ENCODE measurements around the gene ISL1. TPM values are rescaled to one million over a fixed set of nuclear protein-coding genes. Genes with fewer than 3 reads are reported as not detected.

The ISL1 gene
- total RNA-seq = not detected
- polyA plus RNA-seq = not detected
- not detected for total RNA-seq

GRCh38 chr5:51383131-51384121 lies at the start of gene ISL1:
Gene ISL1 (plus strand): TSS chr5:51383448. CDS start chr5:51383672, 224 bp downstream.
- CTCF ChIA-PET = no interaction called here
- no peak within 1 kb of the TSS for H3K4me3 ChIP-seq (ENCODE audit: low read length)
- intact Hi-C loops (cut with micrococcal nuclease) = loop anchor here in 1 of 2 donors (2.0 kb wide), 2 partner anchors 417 to 1273 kb away; no protein-coding TSS in a partner anchor

GRCh38 chr5:51336878-51337277 lies 46.4 kb upstream of the ISL1 start:
- CTCF ChIA-PET = no interaction called here
- DNase-seq = no peak
- no peaks in the 10 kb centered on the region for H3K36me3 Mint-ChIP-seq
- ATAC-seq = no peak
- no peak overlapping the region for H3K4me3 ChIP-seq (ENCODE audit: low read length)
- H3K27me3 Mint-ChIP-seq = no peaks in the 10 kb centered on the region
- H3K4me1 ChIP-seq (ENCODE audit: control insufficient read depth in 2 of 2, insufficient read depth in 2 of 2, low read length in 2 of 2) = no peaks in the 10 kb centered on the region
- no peaks in the 10 kb centered on the region for H3K9me3 ChIP-seq (ENCODE audit: control insufficient read depth in 2 of 3, low read length in 3 of 3)
- H3K27me3 ChIP-seq (ENCODE audit: control insufficient read depth in 2 of 2, insufficient read depth in 2 of 2, low read length in 2 of 2) = no peaks in the 10 kb centered on the region
- intact Hi-C loops (cut with micrococcal nuclease) = no loop called here
- no peak overlapping the region for H3K27ac Mint-ChIP-seq
- H3K27ac ChIP-seq (ENCODE audit: low read depth, low read length) = no peak overlapping the region
- POLR2A ChIA-PET = no interaction called here
- peaks cover 0 to 14% (median 4%) of the 10 kb centered on the region in 11 donors for H3K9me3 Mint-ChIP-seq
- no peaks in the 10 kb centered on the region for H3K4me1 Mint-ChIP-seq
- H3K4me3 Mint-ChIP-seq = no peak overlapping the region
- no peaks in the 10 kb centered on the region for H3K36me3 ChIP-seq (ENCODE audit: control insufficient read depth in 2 of 3, insufficient read depth in 3 of 3, low read length in 3 of 3)

More at GRCh38 chr5:51383131-51384121, at the start of gene ISL1:
- Histone ChIP-seq H3K27me3 (ENCODE audit: control insufficient read depth in 2 of 2, insufficient read depth in 2 of 2, low read length in 2 of 2) (peaks cover 0 to 26% of the 10 kb centered on the region in 2 donors), H3K27ac (ENCODE audit: low read depth, low read length) (no peak within 1 kb of the TSS), H3K4me1 (ENCODE audit: control insufficient read depth in 2 of 2, insufficient read depth in 2 of 2, low read length in 2 of 2) (no peaks in the 10 kb centered on the region), H3K9me3 (ENCODE audit: control insufficient read depth in 2 of 3, low read length in 3 of 3) (no peaks in the 10 kb centered on the region), H3K36me3 (ENCODE audit: control insufficient read depth in 2 of 3, insufficient read depth in 3 of 3, low read length in 3 of 3) (no peaks in the 10 kb centered on the region)
- H3K4me1 Mint-ChIP-seq = peaks cover 4 to 17% (median 11%) of the 10 kb centered on the region in 7 donors
- peak within 1 kb of the TSS in 2 of 9 donors; percentile 65 to 75 for H3K27ac Mint-ChIP-seq
- ATAC-seq = no peak
- no peak for DNase-seq
- peak within 1 kb of the TSS in 1 of 10 donors; percentile 45 for H3K4me3 Mint-ChIP-seq
- peaks cover 92 to 98% (median 94%) of the 10 kb centered on the region in 5 donors for H3K27me3 Mint-ChIP-seq
- peaks cover 0 to 42% (median 5%) of the 10 kb centered on the region in 11 donors for H3K9me3 Mint-ChIP-seq
- POLR2A ChIA-PET = no interaction called here
- no peaks in the 10 kb centered on the region for H3K36me3 Mint-ChIP-seq

GRCh38 chr5:51345106-51345505 lies 38.1 kb upstream of the ISL1 start:
- Mint-ChIP-seq H3K27me3 (peaks cover 0 to 6% (median 0%) of the 10 kb centered on the region in 5 donors), H3K27ac (no peak overlapping the region), H3K4me1 (no peaks in the 10 kb centered on the region), H3K36me3 (peaks cover 0 to 4% (median 0%) of the 10 kb centered on the region in 5 donors), H3K9me3 (peaks cover 0 to 21% (median 11%) of the 10 kb centered on the region in 11 donors), H3K4me3 (no peak overlapping the region)
- no peaks in the 10 kb centered on the region for H3K27me3 ChIP-seq (ENCODE audit: control insufficient read depth in 2 of 2, insufficient read depth in 2 of 2, low read length in 2 of 2)
- POLR2A ChIA-PET = no interaction called here
- H3K36me3 ChIP-seq (ENCODE audit: control insufficient read depth in 2 of 3, insufficient read depth in 3 of 3, low read length in 3 of 3) = no peaks in the 10 kb centered on the region
- no peak for DNase-seq
- no peak overlapping the region for H3K4me3 ChIP-seq (ENCODE audit: low read length)
- H3K27ac ChIP-seq (ENCODE audit: low read depth, low read length) = no peak overlapping the region
- no peaks in the 10 kb centered on the region for H3K4me1 ChIP-seq (ENCODE audit: control insufficient read depth in 2 of 2, insufficient read depth in 2 of 2, low read length in 2 of 2)
- H3K9me3 ChIP-seq (ENCODE audit: control insufficient read depth in 2 of 3, low read length in 3 of 3) = no peaks in the 10 kb centered on the region
- intact Hi-C loops (cut with micrococcal nuclease) = no loop called here
- no peak for ATAC-seq
- CTCF ChIA-PET = no interaction called here

- CTCF ChIA-PET = no interaction called here
- Mint-ChIP-seq H3K27ac (no peak overlapping the region), H3K36me3 (peaks cover 0 to 4% (median 0%) of the 10 kb centered on the region in 5 donors), H3K27me3 (peaks cover 0 to 6% (median 0%) of the 10 kb centered on the region in 5 donors), H3K9me3 (peaks cover 0 to 21% (median 12%) of the 10 kb centered on the region in 11 donors), H3K4me3 (no peak overlapping the region), H3K4me1 (no peaks in the 10 kb centered on the region)
- Histone ChIP-seq H3K4me3 (ENCODE audit: low read length) (no peak overlapping the region), H3K4me1 (ENCODE audit: control insufficient read depth in 2 of 2, insufficient read depth in 2 of 2, low read length in 2 of 2) (no peaks in the 10 kb centered on the region), H3K27ac (ENCODE audit: low read depth, low read length) (no peak overlapping the region), H3K36me3 (ENCODE audit: control insufficient read depth in 2 of 3, insufficient read depth in 3 of 3, low read length in 3 of 3) (no peaks in the 10 kb centered on the region), H3K9me3 (ENCODE audit: control insufficient read depth in 2 of 3, low read length in 3 of 3) (no peaks in the 10 kb centered on the region), H3K27me3 (ENCODE audit: control insufficient read depth in 2 of 2, insufficient read depth in 2 of 2, low read length in 2 of 2) (no peaks in the 10 kb centered on the region)
- POLR2A ChIA-PET = no interaction called here
- intact Hi-C loops (cut with micrococcal nuclease) = no loop called here
- ATAC-seq (no peak), DNase-seq (no peak)
These were observed 36.1 kb upstream of the ISL1 start for GRCh38 chr5:51347157-51347556.

DNA sequence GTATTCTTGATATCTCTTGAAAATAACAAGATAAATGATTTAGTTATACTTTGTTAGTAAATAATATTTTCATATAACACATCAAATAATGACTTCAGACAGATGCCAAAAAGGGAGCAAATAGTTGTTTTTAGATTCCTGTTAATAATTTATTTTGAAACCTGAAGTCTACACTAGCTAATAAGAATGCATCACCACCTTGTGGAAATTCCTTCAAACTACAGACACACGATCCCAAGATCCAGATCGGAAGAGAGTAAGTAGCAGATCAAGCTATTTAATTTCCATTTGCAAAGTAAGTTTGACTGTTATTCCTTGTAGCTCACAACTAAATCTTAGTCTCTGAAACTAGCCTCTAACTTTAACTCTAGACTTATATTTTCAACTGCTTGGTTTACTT lies 35.5 kb upstream of the ISL1 start:
- peaks cover 0 to 4% (median 0%) of the 10 kb centered on the region in 5 donors for H3K36me3 Mint-ChIP-seq
- Histone ChIP-seq H3K9me3 (ENCODE audit: control insufficient read depth in 2 of 3, low read length in 3 of 3) (no peaks in the 10 kb centered on the region), H3K27ac (ENCODE audit: low read depth, low read length) (no peak overlapping the region), H3K4me1 (ENCODE audit: control insufficient read depth in 2 of 2, insufficient read depth in 2 of 2, low read length in 2 of 2) (no peaks in the 10 kb centered on the region), H3K27me3 (ENCODE audit: control insufficient read depth in 2 of 2, insufficient read depth in 2 of 2, low read length in 2 of 2) (no peaks in the 10 kb centered on the region), H3K36me3 (ENCODE audit: control insufficient read depth in 2 of 3, insufficient read depth in 3 of 3, low read length in 3 of 3) (no peaks in the 10 kb centered on the region), H3K4me3 (ENCODE audit: low read length) (no peak overlapping the region)
- POLR2A ChIA-PET = no interaction called here
- DNase-seq (no peak), ATAC-seq (no peak)
- peaks cover 0 to 6% (median 0%) of the 10 kb centered on the region in 5 donors for H3K27me3 Mint-ChIP-seq
- H3K4me3 Mint-ChIP-seq = no peak overlapping the region
- intact Hi-C loops (cut with micrococcal nuclease) = no loop called here
- H3K9me3 Mint-ChIP-seq = peaks cover 0 to 21% (median 12%) of the 10 kb centered on the region in 11 donors
- no peak overlapping the region for H3K27ac Mint-ChIP-seq
- no peaks in the 10 kb centered on the region for H3K4me1 Mint-ChIP-seq
- CTCF ChIA-PET = no interaction called here

- no peaks in the 10 kb centered on the region for H3K4me1 ChIP-seq (ENCODE audit: control insufficient read depth in 2 of 2, insufficient read depth in 2 of 2, low read length in 2 of 2)
- no peaks in the 10 kb centered on the region for H3K27me3 ChIP-seq (ENCODE audit: control insufficient read depth in 2 of 2, insufficient read depth in 2 of 2, low read length in 2 of 2)
- DNase-seq (no peak), ATAC-seq (no peak)
- no peaks in the 10 kb centered on the region for H3K36me3 Mint-ChIP-seq
- ChIA-PET POLR2A (no interaction called here), CTCF (interaction anchor here (0.6 kb wide), 1 partner anchor 56 kb away, joined by 3 read pairs; no protein-coding TSS in a partner anchor)
- H3K9me3 Mint-ChIP-seq = peaks cover 0 to 16% (median 6%) of the 10 kb centered on the region in 11 donors
- intact Hi-C loops (cut with micrococcal nuclease) = no loop called here
- H3K4me3 Mint-ChIP-seq = no peak overlapping the region
- H3K4me3 ChIP-seq (ENCODE audit: low read length) = no peak overlapping the region
- no peak overlapping the region for H3K27ac ChIP-seq (ENCODE audit: low read depth, low read length)
- H3K36me3 ChIP-seq (ENCODE audit: control insufficient read depth in 2 of 3, insufficient read depth in 3 of 3, low read length in 3 of 3) = no peaks in the 10 kb centered on the region
- H3K9me3 ChIP-seq (ENCODE audit: control insufficient read depth in 2 of 3, low read length in 3 of 3) = no peaks in the 10 kb centered on the region
- no peak overlapping the region for H3K27ac Mint-ChIP-seq
- no peaks in the 10 kb centered on the region for H3K4me1 Mint-ChIP-seq
- H3K27me3 Mint-ChIP-seq = peaks cover 6 to 31% (median 17%) of the 10 kb centered on the region in 5 donors
These were observed 12.2 kb upstream of the ISL1 start for GRCh38 chr5:51371052-51371451.
